Measurements from ENCODE around the gene CHST13. TPM values are rescaled to one million over a fixed set of nuclear protein-coding genes. Genes with fewer than 3 reads are reported as not detected.

CHST13 gene
- total RNA-seq, 1 experiment from 2014 or later: not detected

DNA sequence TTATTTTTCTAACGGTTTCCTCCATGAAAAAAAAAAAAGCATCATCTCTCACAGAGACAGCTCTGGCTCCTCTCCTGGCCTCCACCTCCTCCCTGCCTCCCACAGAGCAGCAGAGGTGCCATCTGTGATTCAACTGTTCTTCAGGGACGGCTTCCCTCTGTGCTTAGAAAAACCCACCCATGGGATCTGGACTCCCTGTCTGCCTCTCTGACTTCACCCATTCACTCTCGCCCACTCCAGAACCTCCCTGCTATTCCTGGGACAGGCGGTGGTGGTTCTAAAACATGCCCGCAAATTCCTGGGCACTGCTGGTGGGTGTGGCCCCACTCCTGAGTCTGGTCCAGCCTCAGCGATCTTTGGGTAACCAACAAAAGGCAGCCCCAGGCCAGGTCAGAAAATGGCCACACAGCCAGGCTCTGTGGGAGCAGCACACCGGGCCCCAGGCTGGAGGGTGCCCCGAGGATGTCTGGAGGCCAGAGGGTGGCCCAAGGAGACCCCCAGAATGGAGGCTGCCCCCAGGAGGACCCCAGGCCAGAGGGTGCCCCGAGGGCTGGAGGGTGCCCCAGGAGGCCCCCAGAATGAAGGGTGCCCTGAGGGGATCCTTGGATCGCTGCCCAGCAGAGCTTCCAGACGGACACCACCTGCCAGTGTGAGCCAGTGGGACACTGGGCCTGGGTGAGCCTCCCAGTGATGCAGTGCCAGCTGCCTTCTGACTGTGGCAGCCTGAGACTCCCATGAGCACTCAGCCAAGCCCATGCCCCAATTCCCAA lies 2.6 kb upstream of the CHST13 start:
- no peaks in the 10 kb centered on the region for H3K36me3 ChIP-seq
- H3K4me1 ChIP-seq: no peaks in the 10 kb centered on the region
- H3K27ac ChIP-seq: no peak overlapping the region
- no peak for DNase-seq
- H3K9me3 ChIP-seq (replicated peaks): no peaks in the 10 kb centered on the region
- H3K27me3 ChIP-seq: no peaks in the 10 kb centered on the region
- no peak overlapping the region for H3K4me3 ChIP-seq

- no peaks in the 10 kb centered on the region for H3K9me3 ChIP-seq (replicated peaks)
- no peak overlapping the region for H3K27ac ChIP-seq
- DNase-seq: peak; percentile 43 to 75
- H3K27me3 ChIP-seq: no peaks in the 10 kb centered on the region
- no peaks in the 10 kb centered on the region for H3K4me1 ChIP-seq
- H3K36me3 ChIP-seq: no peaks in the 10 kb centered on the region
- H3K4me3 ChIP-seq: no peak overlapping the region
These were observed 1.6 kb upstream of the CHST13 start for GRCh38 chr3:126522363-126522788.

DNA sequence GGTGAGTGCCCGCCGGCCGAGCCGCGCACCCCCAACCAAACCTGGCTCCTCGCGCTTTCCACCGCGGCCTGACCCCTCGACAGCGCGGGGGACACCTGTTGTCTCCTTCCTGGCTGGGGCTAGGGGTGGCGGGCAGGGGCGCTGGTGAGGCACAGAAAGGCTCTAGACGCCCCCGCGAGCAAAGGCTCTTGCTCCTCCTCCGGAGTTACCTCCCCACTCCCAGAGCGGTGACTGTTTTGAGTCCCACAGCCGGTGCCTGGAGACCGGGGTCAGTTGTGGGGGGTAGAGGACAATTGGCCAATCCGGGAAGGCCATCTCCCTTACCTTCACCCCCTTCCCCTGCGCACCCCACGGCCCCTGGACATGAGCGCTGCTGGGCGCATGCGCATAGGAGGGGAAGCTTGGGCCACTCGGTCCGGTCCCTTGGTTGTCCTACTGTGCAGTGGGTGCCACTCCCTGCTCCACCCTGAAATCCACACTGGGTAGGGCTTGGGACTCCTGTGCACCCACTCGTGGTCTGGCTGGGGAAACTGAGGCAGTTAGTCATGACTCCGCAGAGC lies 554 bp downstream of the CHST13 start:
- H3K4me3 ChIP-seq: no peak overlapping the region
- no peaks in the 10 kb centered on the region for H3K4me1 ChIP-seq
- H3K27me3 ChIP-seq: no peaks in the 10 kb centered on the region
- no peaks in the 10 kb centered on the region for H3K36me3 ChIP-seq
- no peak overlapping the region for H3K27ac ChIP-seq
- no peak for DNase-seq
- H3K9me3 ChIP-seq (replicated peaks): no peaks in the 10 kb centered on the region

GRCh38 chr3:126525091-126525852 lies 1.3 kb downstream of the CHST13 start:
- Histone ChIP-seq H3K9me3 (replicated peaks) (no peaks in the 10 kb centered on the region), H3K4me1 (no peaks in the 10 kb centered on the region), H3K36me3 (no peaks in the 10 kb centered on the region), H3K27ac (no peak overlapping the region), H3K4me3 (no peak overlapping the region), H3K27me3 (no peaks in the 10 kb centered on the region)
- no peak for DNase-seq

GRCh38 chr3:126525853-126526667 lies 2.1 kb downstream of the CHST13 start:
- H3K9me3 ChIP-seq (replicated peaks): no peaks in the 10 kb centered on the region
- H3K27ac ChIP-seq: no peak overlapping the region
- H3K27me3 ChIP-seq: no peaks in the 10 kb centered on the region
- DNase-seq: no peak
- no peaks in the 10 kb centered on the region for H3K36me3 ChIP-seq
- no peak overlapping the region for H3K4me3 ChIP-seq
- no peaks in the 10 kb centered on the region for H3K4me1 ChIP-seq

GRCh38 chr3:126526668-126527005 lies 2.7 kb downstream of the CHST13 start:
- no peak overlapping the region for H3K4me3 ChIP-seq
- DNase-seq: no peak
- no peaks in the 10 kb centered on the region for H3K27me3 ChIP-seq
- no peaks in the 10 kb centered on the region for H3K9me3 ChIP-seq (replicated peaks)
- no peak overlapping the region for H3K27ac ChIP-seq
- H3K36me3 ChIP-seq: no peaks in the 10 kb centered on the region
- no peaks in the 10 kb centered on the region for H3K4me1 ChIP-seq

DNA sequence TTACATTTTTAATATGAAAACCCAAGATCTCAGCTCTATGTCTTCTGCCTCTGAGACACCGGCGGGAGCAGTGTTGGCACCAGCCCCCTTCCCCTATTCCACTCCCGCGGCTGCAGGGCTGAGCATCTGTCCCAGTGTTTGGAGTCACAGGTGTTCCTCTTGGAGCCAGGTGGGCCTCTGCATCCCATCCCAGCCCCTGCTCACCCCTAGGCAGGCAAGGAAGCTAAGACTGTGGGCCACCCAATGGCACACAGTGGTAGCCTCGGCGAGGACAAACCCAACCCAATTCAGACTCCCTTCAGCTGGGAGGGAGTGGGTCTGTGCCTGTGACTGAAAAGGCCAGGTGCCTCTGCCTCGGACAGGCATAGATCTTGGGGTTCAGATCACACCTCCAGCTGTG lies 3.1 kb downstream of the CHST13 start:
- no peaks in the 10 kb centered on the region for H3K4me1 ChIP-seq
- no peak overlapping the region for H3K4me3 ChIP-seq
- no peaks in the 10 kb centered on the region for H3K27me3 ChIP-seq
- no peaks in the 10 kb centered on the region for H3K9me3 ChIP-seq (replicated peaks)
- no peak overlapping the region for H3K27ac ChIP-seq
- H3K36me3 ChIP-seq: no peaks in the 10 kb centered on the region
- no peak for DNase-seq

GRCh38 chr3:126527455-126528211 lies 3.7 kb downstream of the CHST13 start:
- DNase-seq: no peak
- H3K27me3 ChIP-seq: peaks cover 3% of the 10 kb centered on the region; the same call in 1 of the 2 replicates

GRCh38 chr3:126528419-126528799 lies 4.5 kb downstream of the CHST13 start:
- H3K27me3 ChIP-seq: peaks cover 5% of the 10 kb centered on the region; the same call in 1 of the 2 replicates
- no peaks in the 10 kb centered on the region for H3K4me1 ChIP-seq
- no peak overlapping the region for H3K4me3 ChIP-seq
- H3K36me3 ChIP-seq: no peaks in the 10 kb centered on the region
- no peaks in the 10 kb centered on the region for H3K9me3 ChIP-seq (replicated peaks)
- no peak for DNase-seq
- H3K27ac ChIP-seq: no peak overlapping the region

More at GRCh38 chr3:126527455-126528211, 3.7 kb downstream of the CHST13 start:
- H3K9me3 ChIP-seq (replicated peaks): no peaks in the 10 kb centered on the region
- no peaks in the 10 kb centered on the region for H3K36me3 ChIP-seq
- no peaks in the 10 kb centered on the region for H3K4me1 ChIP-seq
- no peak overlapping the region for H3K4me3 ChIP-seq
- no peak overlapping the region for H3K27ac ChIP-seq

GRCh38 chr3:126528800-126529541 lies 5.0 kb downstream of the CHST13 start:
- DNase-seq: no peak
- Histone ChIP-seq H3K9me3 (replicated peaks) (no peaks in the 10 kb centered on the region), H3K4me1 (no peaks in the 10 kb centered on the region), H3K27ac (no peak overlapping the region), H3K27me3 (peaks cover 9% of the 10 kb centered on the region), H3K4me3 (no peak overlapping the region), H3K36me3 (no peaks in the 10 kb centered on the region)

- H3K27me3 ChIP-seq: peaks cover 10% of the 10 kb centered on the region
These were observed 5.7 kb downstream of the CHST13 start for GRCh38 chr3:126529585-126530170.

GRCh38 chr3:126530171-126531050 lies 6.5 kb downstream of the CHST13 start:
- no peak overlapping the region for H3K4me3 ChIP-seq
- H3K9me3 ChIP-seq (replicated peaks): no peaks in the 10 kb centered on the region
- peaks cover 10% of the 10 kb centered on the region for H3K27me3 ChIP-seq
- H3K27ac ChIP-seq: no peak overlapping the region
- H3K4me1 ChIP-seq: no peaks in the 10 kb centered on the region
- no peak for DNase-seq
- H3K36me3 ChIP-seq: no peaks in the 10 kb centered on the region

More at GRCh38 chr3:126529585-126530170, 5.7 kb downstream of the CHST13 start:
- Histone ChIP-seq H3K36me3 (no peaks in the 10 kb centered on the region), H3K9me3 (replicated peaks) (no peaks in the 10 kb centered on the region), H3K4me3 (no peak overlapping the region), H3K4me1 (no peaks in the 10 kb centered on the region), H3K27ac (no peak overlapping the region)
- no peak for DNase-seq

GRCh38 chr3:126531051-126531330 lies 7.0 kb downstream of the CHST13 start:
- H3K27me3 ChIP-seq: peaks cover 13% of the 10 kb centered on the region
- H3K27ac ChIP-seq: no peak overlapping the region
- no peaks in the 10 kb centered on the region for H3K4me1 ChIP-seq
- no peak for DNase-seq
- H3K4me3 ChIP-seq: no peak overlapping the region
- H3K36me3 ChIP-seq: no peaks in the 10 kb centered on the region
- no peaks in the 10 kb centered on the region for H3K9me3 ChIP-seq (replicated peaks)

Measured in SJCRH30 (cell line).